ENCODE measurements around the gene TMEM269.

The TMEM269 gene

GRCh38 chr1:42848823-42849537, 64.2 kb downstream of the TMEM269 start:
- no peak for DNase-seq (ENCODE audit: low spot score)

- DNase-seq (ENCODE audit: low spot score), result no peak
Measured at GRCh38 chr1:42849944-42850343, 65.2 kb downstream of the TMEM269 start.
